Adipocyte (in vitro differentiated cells): ENCODE data around the gene SPG11.
"Not testable (repeated sequence)": the region's sequence is repeated elsewhere in the genome, so short reads cannot be mapped to it uniquely, and the experiment has no call there.

Experiments used
- DNase-seq: peaks from one replicate; pipeline ENCODE4 v3.0.0-alpha.2; 2015; ENCODE audit warnings: low read depth
- H3K27me3 ChIP-seq: replicated peaks from 2 replicates; pipeline ENCODE4 v1.7.0; 2013; ENCODE audit warnings: mild to moderate bottlenecking, low read length, moderate library complexity; ENCODE audit not compliant: control insufficient read depth, insufficient read depth
- H3K36me3 ChIP-seq: 2 replicates; pipeline ENCODE4 v1.7.0; 2013; ENCODE audit warnings: low read length, mild to moderate bottlenecking, moderate library complexity; ENCODE audit not compliant: control insufficient read depth, insufficient read depth, severe bottlenecking
- H3K4me1 ChIP-seq: 2 replicates; pipeline ENCODE4 v1.7.0; 2013; ENCODE audit warnings: mild to moderate bottlenecking, low read length, moderate library complexity; ENCODE audit not compliant: control insufficient read depth, insufficient read depth
- H3K4me3 ChIP-seq: 2 replicates; pipeline ENCODE4 v1.7.0; 2013; ENCODE audit warnings: mild to moderate bottlenecking, low read length, moderate library complexity
- H3K9ac ChIP-seq: 2 replicates; pipeline ENCODE4 v1.7.0; 2013; ENCODE audit warnings: mild to moderate bottlenecking, low read length, moderate library complexity
- H3K9me3 ChIP-seq: 2 replicates; pipeline ENCODE4 v1.7.0; 2013; ENCODE audit warnings: mild to moderate bottlenecking, low read length, moderate library complexity; ENCODE audit not compliant: control insufficient read depth

The SPG11 gene

GRCh38 chr15:44663410-44664308 lies at the start of gene SPG11:
Gene SPG11 (minus strand): TSS chr15:44663662. CDS start chr15:44663647, 15 bp downstream.
- H3K4me3 ChIP-seq, result peak within 1 kb of the TSS; percentile 94
- peak; percentile 99 for DNase-seq
- peaks cover 16% of the 10 kb centered on the region for H3K4me1 ChIP-seq
- no peaks in the 10 kb centered on the region for H3K9me3 ChIP-seq
- no peaks in the 10 kb centered on the region for H3K27me3 ChIP-seq
- H3K36me3 ChIP-seq, result peaks cover 14% of the 10 kb centered on the region
- H3K9ac ChIP-seq, result peak within 1 kb of the TSS; percentile 99

GRCh38 chr15:44712346-44713005 lies 49.0 kb upstream of the SPG11 start:
- peaks cover 11% of the 10 kb centered on the region for H3K4me1 ChIP-seq
- no peaks in the 10 kb centered on the region for H3K27me3 ChIP-seq
- H3K36me3 ChIP-seq, result peaks cover 29% of the 10 kb centered on the region
- peak overlapping the region; percentile 98 for H3K9ac ChIP-seq
- DNase-seq, result peak; percentile 92
- H3K9me3 ChIP-seq, result no peaks in the 10 kb centered on the region
- peak overlapping the region; percentile 85 for H3K4me3 ChIP-seq

GRCh38 chr15:44711743-44712345 lies 48.4 kb upstream of the SPG11 start:
- Histone ChIP-seq H3K9ac (peak overlapping the region; percentile 98), H3K9me3 (no peaks in the 10 kb centered on the region), H3K27me3 (no peaks in the 10 kb centered on the region), H3K4me1 (peaks cover 11% of the 10 kb centered on the region), H3K4me3 (peak overlapping the region; percentile 85), H3K36me3 (peaks cover 22% of the 10 kb centered on the region)
- peak; percentile 70 for DNase-seq

- Histone ChIP-seq H3K27me3 (no peaks in the 10 kb centered on the region), H3K36me3 (peaks cover 16% of the 10 kb centered on the region), H3K4me1 (peaks cover 11% of the 10 kb centered on the region), H3K9me3 (no peaks in the 10 kb centered on the region), H3K4me3 (peak within 1 kb of the TSS; percentile 85), H3K9ac (peak within 1 kb of the TSS; percentile 98)
- peak; percentile 99 for DNase-seq
Measured at GRCh38 chr15:44711096-44711742, 47.8 kb upstream of the SPG11 start, which contains the start of the genes B2M and PATL2. Gene B2M (plus strand): TSS chr15:44711517. CDS start chr15:44711547, 30 bp downstream. Gene PATL2 (minus strand): TSS chr15:44711323. CDS start chr15:44676490, 34,833 bp downstream.

GRCh38 chr15:44710236-44711095 lies 47.0 kb upstream of the SPG11 start:
- Histone ChIP-seq H3K4me1 (peaks cover 11% of the 10 kb centered on the region), H3K9ac (peak overlapping the region; percentile 98), H3K9me3 (no peaks in the 10 kb centered on the region), H3K36me3 (peaks cover 9% of the 10 kb centered on the region), H3K4me3 (peak overlapping the region; percentile 85), H3K27me3 (no peaks in the 10 kb centered on the region)
- DNase-seq, result peak; percentile 66

GRCh38 chr15:44706946-44707636 lies 43.6 kb upstream of the SPG11 start:
- H3K4me3 ChIP-seq, result no peak overlapping the region

GRCh38 chr15:44706401-44706800 lies 42.9 kb upstream of the SPG11 start:
- DNase-seq, result no peak
- Histone ChIP-seq H3K27me3 (no peaks in the 10 kb centered on the region), H3K4me3 (no peak overlapping the region)

More at GRCh38 chr15:44706946-44707636, 43.6 kb upstream of the SPG11 start:
- H3K9ac ChIP-seq, result no peak overlapping the region
- peaks cover 3% of the 10 kb centered on the region for H3K9me3 ChIP-seq
- no peak for DNase-seq
- H3K27me3 ChIP-seq, result no peaks in the 10 kb centered on the region
- peaks cover 6% of the 10 kb centered on the region for H3K4me1 ChIP-seq
- no peaks in the 10 kb centered on the region for H3K36me3 ChIP-seq

GRCh38 chr15:44705986-44706385 lies 42.5 kb upstream of the SPG11 start:
- Histone ChIP-seq H3K4me1 (peaks cover 6% of the 10 kb centered on the region), H3K9me3 (peaks cover 3% of the 10 kb centered on the region), H3K36me3 (no peaks in the 10 kb centered on the region), H3K4me3 (no peak overlapping the region), H3K27me3 (no peaks in the 10 kb centered on the region), H3K9ac (no peak overlapping the region)
- DNase-seq, result no peak

More at GRCh38 chr15:44706401-44706800, 42.9 kb upstream of the SPG11 start:
- peaks cover 3% of the 10 kb centered on the region for H3K9me3 ChIP-seq
- H3K36me3 ChIP-seq, result no peaks in the 10 kb centered on the region
- peaks cover 6% of the 10 kb centered on the region for H3K4me1 ChIP-seq
- no peak overlapping the region for H3K9ac ChIP-seq

- H3K4me1 ChIP-seq, H3K36me3 ChIP-seq, H3K4me3 ChIP-seq, H3K9me3 ChIP-seq, H3K9ac ChIP-seq, DNase-seq, H3K27me3 ChIP-seq: not testable (repeated sequence)
Measured at GRCh38 chr15:44700676-44701075, 37.2 kb upstream of the SPG11 start.

- Histone ChIP-seq H3K9me3 (peaks cover 3% of the 10 kb centered on the region), H3K4me1 (no peaks in the 10 kb centered on the region), H3K27me3 (no peaks in the 10 kb centered on the region), H3K36me3 (no peaks in the 10 kb centered on the region), H3K4me3 (no peak overlapping the region), H3K9ac (no peak overlapping the region)
- no peak for DNase-seq
Measured at GRCh38 chr15:44698641-44699040, 35.2 kb upstream of the SPG11 start.
